Measurements from ENCODE around the gene RIOK3.

DNA sequence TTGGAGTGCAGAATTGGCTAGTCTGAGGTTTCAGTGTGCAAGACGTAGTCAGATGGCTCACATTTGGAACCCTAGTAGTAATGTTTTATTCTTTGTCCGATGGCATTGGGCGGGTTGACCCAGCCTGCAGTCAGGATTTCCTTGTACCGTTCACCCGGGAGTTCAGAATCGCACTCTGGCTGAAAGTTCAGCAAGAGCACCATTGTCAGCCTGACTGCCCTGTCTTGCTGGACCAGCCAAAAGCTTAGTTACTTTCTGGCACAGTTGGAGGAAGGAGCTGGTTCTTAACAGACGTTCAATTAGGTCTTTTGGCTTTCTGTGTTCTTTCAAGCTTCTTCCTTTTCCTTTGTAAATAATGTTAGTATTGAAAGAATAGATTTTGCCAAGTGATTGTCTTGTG is 68.8 kb downstream of the RIOK3 start:
- no peak for TF ChIP-seq POLR2A (IDR thresholded peaks at IDR 0.05; ENCODE audit: low read depth, low read length)
- no peak for TF ChIP-seq POLR2AphosphoS5 (IDR thresholded peaks at IDR 0.05; ENCODE audit: low read depth, low read length)

Data from GM12891 (cell line).